SK-N-SH (cell line): ENCODE results near the gene MIOX. TPM values are rescaled to one million over a fixed set of nuclear protein-coding genes. Genes with fewer than 3 reads are reported as not detected.
A peak's percentile ranks its signal among the peaks of the same experiment; 100 is the strongest.

ENCODE experiments used
- CTCF ChIA-PET: fragments of 300-600, 350-600 bp; formaldehyde crosslinking; extraction: SDS; loops from one replicate; lab custom pipeline; 2021; lab: Yijun Ruan, JAX
- POLR2A ChIA-PET: fragments of 350-600 bp; sonication (Branson Sonifier 250); formaldehyde crosslinking; extraction: SDS; loops from one replicate; lab custom pipeline; 2020; ENCODE audit warnings: antibody characterized with exemption, inconsistent platforms; lab: Yijun Ruan, JAX
- DNase-seq: peaks from one replicate; pipeline ENCODE4 v3.0.0; 2012
- H2AFZ ChIP-seq: fragments of 200-600 bp; sonication (generic); 2 replicates; pipeline ENCODE4 v1.8.1; 2016; ENCODE audit warnings: antibody characterized with exemption, mild to moderate bottlenecking, low read depth
- H3F3A ChIP-seq: fragments of 200-600 bp; sonication (generic); replicated peaks from 2 replicates; pipeline ENCODE3; 2016; ENCODE audit warnings: antibody characterized with exemption, mild to moderate bottlenecking; ENCODE audit not compliant: insufficient read depth
- H3K27ac ChIP-seq, 2 experiments: fragments of 200-500 bp in 1 of 2; fragments of 200-600 bp in 1 of 2; sonication (Bioruptor generic) in 1 of 2; sonication (generic), shearing (Covaris generic) in 1 of 2; 2 replicates each; pipeline versions ENCODE4 v1.5.1 to v1.6.1; 2014 to 2016; ENCODE audit warnings: low read depth in 2 of 2, inconsistent platforms in 1 of 2, low read length in 1 of 2, mild to moderate bottlenecking in 1 of 2, mixed read lengths in 1 of 2
- H3K27me3 ChIP-seq: fragments of 200-600 bp; sonication (generic), shearing (Covaris generic); 2 replicates; pipeline ENCODE4 v1.6.1; 2016; ENCODE audit warnings: mixed run types; ENCODE audit not compliant: insufficient read depth
- H3K36me3 ChIP-seq, 2 experiments: fragments of 200-500 bp in 1 of 2; fragments of 200-600 bp in 1 of 2; sonication (Bioruptor generic) in 1 of 2; sonication (generic) in 1 of 2; replicated peaks in 1 of 2; 2 replicates each; pipeline versions ENCODE3 to v1.5.1; 2014 to 2016; ENCODE audit warnings: low read length in 1 of 2, mild to moderate bottlenecking in 1 of 2; ENCODE audit not compliant: insufficient read depth in 2 of 2, control insufficient read depth in 1 of 2
- H3K4me1 ChIP-seq, 2 experiments: fragments of 200-500 bp in 1 of 2; fragments of 200-600 bp in 1 of 2; sonication (Bioruptor generic) in 1 of 2; sonication (generic), shearing (Covaris generic) in 1 of 2; 2 replicates each; pipeline versions ENCODE4 v1.5.1 to v1.6.1; 2014 to 2016; ENCODE audit warnings: low read depth in 1 of 2, low read length in 1 of 2, mixed run types in 1 of 2; ENCODE audit not compliant: insufficient read depth in 2 of 2, control insufficient read depth in 1 of 2
- H3K4me2 ChIP-seq: fragments of 200-600 bp; sonication (generic), shearing (Covaris generic); 2 replicates; pipeline ENCODE4 v1.6.1; 2017; ENCODE audit warnings: mixed run types
- H3K4me3 ChIP-seq, 2 experiments: fragments of 200-500 bp in 1 of 2; fragments of 200-600 bp in 1 of 2; sonication (Bioruptor generic) in 1 of 2; sonication (generic), shearing (Covaris generic) in 1 of 2; 2 replicates each; pipeline versions ENCODE4 v1.5.1 to v1.8.1; 2014 to 2016; ENCODE audit warnings: low read depth in 2 of 2, inconsistent platforms in 1 of 2, low read length in 1 of 2, mild to moderate bottlenecking in 1 of 2, mixed read lengths in 1 of 2, moderate library complexity in 1 of 2
- H3K79me2 ChIP-seq: fragments of 200-600 bp; sonication (generic); 2 replicates; pipeline ENCODE4 v1.8.1; 2017; ENCODE audit warnings: mild to moderate bottlenecking; ENCODE audit not compliant: insufficient read depth
- H3K9ac ChIP-seq: fragments of 200-600 bp; sonication (generic); 2 replicates; pipeline ENCODE4 v1.6.1; 2017; ENCODE audit warnings: mixed run types
- H3K9me2 ChIP-seq: fragments of 200-600 bp; sonication (generic); 2 replicates; pipeline ENCODE4 v1.6.1; 2017; ENCODE audit warnings: mixed run types
- H3K9me3 ChIP-seq: fragments of 200-600 bp; sonication (generic); 2 replicates; pipeline ENCODE4 v1.6.1; 2017; ENCODE audit warnings: mixed run types, mild to moderate bottlenecking, moderate library complexity
- H4K20me1 ChIP-seq: fragments of 200-600 bp; sonication (generic); 2 replicates; pipeline ENCODE4 v1.6.1; 2017; ENCODE audit warnings: mild to moderate bottlenecking, mixed run types; ENCODE audit not compliant: insufficient read depth
- GABPA ChIP-seq: IDR thresholded peaks from 2 replicates; pipeline ENCODE4 v1.4.0; 2012; ENCODE audit warnings: low read depth, mild to moderate bottlenecking
- GATA2 ChIP-seq: sonication (generic); formaldehyde crosslinking; IDR thresholded peaks from 2 replicates; pipeline ENCODE4 v1.5.0; 2020; ENCODE audit warnings: mild to moderate bottlenecking, missing genetic modification reagents
- JUND ChIP-seq: IDR thresholded peaks from 2 replicates; pipeline ENCODE4 v1.4.0; 2012
- MEF2A ChIP-seq: IDR thresholded peaks from 2 replicates; pipeline ENCODE4 v1.4.0; 2012; ENCODE audit warnings: low read depth, borderline replicate concordance
- MXI1 ChIP-seq: IDR thresholded peaks from 2 replicates; pipeline ENCODE4 v1.6.1; 2012; ENCODE audit warnings: mild to moderate bottlenecking, low read depth, low read length, improper control_type of control experiment
- NFIC ChIP-seq: IDR thresholded peaks from 2 replicates; pipeline ENCODE4 v1.4.0; 2012; ENCODE audit warnings: borderline replicate concordance
- NRF1 ChIP-seq: IDR thresholded peaks from 2 replicates; pipeline ENCODE4 v1.6.1; 2012; ENCODE audit warnings: low read depth, mild to moderate bottlenecking, low read length
- PBX3 ChIP-seq: IDR thresholded peaks from 2 replicates; pipeline ENCODE4; 2012
- RAD21 ChIP-seq: IDR thresholded peaks from 2 replicates; pipeline ENCODE4 v1.6.1; 2012; ENCODE audit warnings: mild to moderate bottlenecking, low read length
- RFX5 ChIP-seq: IDR thresholded peaks from 2 replicates; pipeline ENCODE4 v1.6.1; 2012; ENCODE audit warnings: mild to moderate bottlenecking, improper control_type of control experiment, low read length
- RXRA ChIP-seq: IDR thresholded peaks from 2 replicates; pipeline ENCODE4 v1.4.0; 2012; ENCODE audit warnings: low read depth, mild to moderate bottlenecking, borderline replicate concordance
- SIN3A ChIP-seq: IDR thresholded peaks from 2 replicates; pipeline ENCODE4 v1.6.1; 2012; ENCODE audit warnings: low read depth, mild to moderate bottlenecking, low read length, moderate library complexity, borderline replicate concordance
- WGBS: methylation state at CpG from one replicate; pipeline ENCODE4 v1.1.6; 2017; ENCODE audit warnings: low lambda C conversion rate; 5-methylcytosine and 5-hydroxymethylcytosine counted together
- polyA plus RNA-seq, 3 experiments: library from polyadenylated mRNA; depleted of rRNA; stranded (reverse); fragments of >200 nt; gene quantifications; 2 replicates each; pipeline ENCODE4 v1.2.3, GENCODE V29; 2012
- TF ChIP-seq, protein P1 (sequence below): IDR thresholded peaks from 2 replicates; pipeline ENCODE4 v1.6.1; 2012; ENCODE audit warnings: mild to moderate bottlenecking, low read depth, low read length, moderate library complexity
- TF ChIP-seq, protein P2 (sequence below): IDR thresholded peaks from 2 replicates; pipeline ENCODE4 v1.4.0; 2012; ENCODE audit warnings: low read depth, borderline replicate concordance

Gene MIOX
- polyA plus RNA-seq, 1 of the 3 experiments (the other 2 are of a cell fraction): 0.05 TPM

DNA sequence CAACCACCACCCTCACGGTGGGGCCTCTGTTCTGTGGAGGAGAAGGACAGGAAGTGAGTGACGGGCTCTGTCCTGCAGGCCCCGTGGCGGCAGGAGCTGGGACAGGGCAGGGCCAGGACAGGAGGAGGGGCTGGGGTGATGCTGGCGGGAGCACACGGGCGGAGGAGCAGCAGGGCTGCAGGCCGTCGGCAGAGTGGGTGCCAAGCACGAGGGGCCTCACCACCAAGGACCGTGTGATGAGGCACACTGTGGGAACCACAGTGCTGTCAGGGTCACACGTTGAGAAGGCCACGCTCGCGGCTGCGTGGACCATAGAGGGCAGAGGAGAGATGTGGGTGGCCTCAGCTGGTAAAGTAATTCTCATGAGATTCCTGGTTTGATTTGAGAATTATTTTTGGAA lies 30.2 kb downstream of the MIOX start:
- Histone ChIP-seq H2AFZ (no peak overlapping the region), H3K9me2 (no peaks in the 10 kb centered on the region), H3K27me3 (no peaks in the 10 kb centered on the region), H3K4me2 (no peak overlapping the region), H4K20me1 (0 out of 2 replicates have a peak, but pooled peaks cover 4% of the 10 kb centered on the region), H3K36me3 (peaks cover 7 to 33% of the 10 kb centered on the region in 2 experiments), H3K79me2 (peaks cover 49% of the 10 kb centered on the region), H3F3A (no peaks in the 10 kb centered on the region), H3K4me1 (no peaks in the 10 kb centered on the region), H3K9ac (no peak overlapping the region), H3K4me3 (no peak overlapping the region), H3K27ac (no peak overlapping the region), H3K9me3 (no peaks in the 10 kb centered on the region)
- 89% methylated on average over 16 of the region's 16 CpGs for WGBS
- ChIA-PET POLR2A (interaction anchor here (1.6 kb wide), 1 partner anchor 8 kb away, joined by 6 read pairs; no protein-coding TSS in a partner anchor), CTCF (interaction anchor here (1.1 to 3.4 kb wide), 2 partner anchors 9 to 61 kb away, joined by 3 to 18 read pairs; partner anchors contain the start of genes CPT1B and SCO2)
- TF ChIP-seq NRF1: no peak
- no peak for TF ChIP-seq MXI1
- TF ChIP-seq, protein P1, sequence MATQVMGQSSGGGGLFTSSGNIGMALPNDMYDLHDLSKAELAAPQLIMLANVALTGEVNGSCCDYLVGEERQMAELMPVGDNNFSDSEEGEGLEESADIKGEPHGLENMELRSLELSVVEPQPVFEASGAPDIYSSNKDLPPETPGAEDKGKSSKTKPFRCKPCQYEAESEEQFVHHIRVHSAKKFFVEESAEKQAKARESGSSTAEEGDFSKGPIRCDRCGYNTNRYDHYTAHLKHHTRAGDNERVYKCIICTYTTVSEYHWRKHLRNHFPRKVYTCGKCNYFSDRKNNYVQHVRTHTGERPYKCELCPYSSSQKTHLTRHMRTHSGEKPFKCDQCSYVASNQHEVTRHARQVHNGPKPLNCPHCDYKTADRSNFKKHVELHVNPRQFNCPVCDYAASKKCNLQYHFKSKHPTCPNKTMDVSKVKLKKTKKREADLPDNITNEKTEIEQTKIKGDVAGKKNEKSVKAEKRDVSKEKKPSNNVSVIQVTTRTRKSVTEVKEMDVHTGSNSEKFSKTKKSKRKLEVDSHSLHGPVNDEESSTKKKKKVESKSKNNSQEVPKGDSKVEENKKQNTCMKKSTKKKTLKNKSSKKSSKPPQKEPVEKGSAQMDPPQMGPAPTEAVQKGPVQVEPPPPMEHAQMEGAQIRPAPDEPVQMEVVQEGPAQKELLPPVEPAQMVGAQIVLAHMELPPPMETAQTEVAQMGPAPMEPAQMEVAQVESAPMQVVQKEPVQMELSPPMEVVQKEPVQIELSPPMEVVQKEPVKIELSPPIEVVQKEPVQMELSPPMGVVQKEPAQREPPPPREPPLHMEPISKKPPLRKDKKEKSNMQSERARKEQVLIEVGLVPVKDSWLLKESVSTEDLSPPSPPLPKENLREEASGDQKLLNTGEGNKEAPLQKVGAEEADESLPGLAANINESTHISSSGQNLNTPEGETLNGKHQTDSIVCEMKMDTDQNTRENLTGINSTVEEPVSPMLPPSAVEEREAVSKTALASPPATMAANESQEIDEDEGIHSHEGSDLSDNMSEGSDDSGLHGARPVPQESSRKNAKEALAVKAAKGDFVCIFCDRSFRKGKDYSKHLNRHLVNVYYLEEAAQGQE: no peak
- DNase-seq: no peak

GRCh38 chr22:50517495-50518260 lies 31.0 kb downstream of the MIOX start:
- POLR2A ChIA-PET: no interaction called here
- no peaks in the 10 kb centered on the region for H3K4me1 ChIP-seq

GRCh38 chr22:50518606-50519005 lies 31.9 kb downstream of the MIOX start:
- CTCF ChIA-PET: interaction anchor here (1.3 to 1.8 kb wide), 2 partner anchors 21 to 44 kb away, joined by 3 to 6 read pairs; partner anchors contain the start of gene SYCE3
- no peak overlapping the region for H3K9ac ChIP-seq
- 100% methylated on average over 1 of the region's 7 CpGs for WGBS
- peaks cover 0 to under 1% of the 10 kb centered on the region in 2 experiments; a peak in 1 of 4 replicates for H3K4me1 ChIP-seq
- H3K9me2 ChIP-seq: no peaks in the 10 kb centered on the region
- no peak overlapping the region for H3K4me2 ChIP-seq
- no peak overlapping the region for H2AFZ ChIP-seq
- DNase-seq: peak; percentile 14
- H3K27me3 ChIP-seq: no peaks in the 10 kb centered on the region
- no peak overlapping the region for H3K4me3 ChIP-seq
- no peaks in the 10 kb centered on the region for H4K20me1 ChIP-seq
- TF ChIP-seq RFX5 (no peak), NFIC (no peak), GABPA (no peak), GATA2 (CRISPR knock-in tag) (no peak), PBX3 (no peak), JUND (no peak), RAD21 (no peak), MEF2A (no peak), RXRA (no peak)
- TF ChIP-seq, protein P2, sequence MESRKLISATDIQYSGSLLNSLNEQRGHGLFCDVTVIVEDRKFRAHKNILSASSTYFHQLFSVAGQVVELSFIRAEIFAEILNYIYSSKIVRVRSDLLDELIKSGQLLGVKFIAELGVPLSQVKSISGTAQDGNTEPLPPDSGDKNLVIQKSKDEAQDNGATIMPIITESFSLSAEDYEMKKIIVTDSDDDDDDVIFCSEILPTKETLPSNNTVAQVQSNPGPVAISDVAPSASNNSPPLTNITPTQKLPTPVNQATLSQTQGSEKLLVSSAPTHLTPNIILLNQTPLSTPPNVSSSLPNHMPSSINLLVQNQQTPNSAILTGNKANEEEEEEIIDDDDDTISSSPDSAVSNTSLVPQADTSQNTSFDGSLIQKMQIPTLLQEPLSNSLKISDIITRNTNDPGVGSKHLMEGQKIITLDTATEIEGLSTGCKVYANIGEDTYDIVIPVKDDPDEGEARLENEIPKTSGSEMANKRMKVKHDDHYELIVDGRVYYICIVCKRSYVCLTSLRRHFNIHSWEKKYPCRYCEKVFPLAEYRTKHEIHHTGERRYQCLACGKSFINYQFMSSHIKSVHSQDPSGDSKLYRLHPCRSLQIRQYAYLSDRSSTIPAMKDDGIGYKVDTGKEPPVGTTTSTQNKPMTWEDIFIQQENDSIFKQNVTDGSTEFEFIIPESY: no peak
- H3F3A ChIP-seq: no peaks in the 10 kb centered on the region
- no peaks in the 10 kb centered on the region for H3K9me3 ChIP-seq
- H3K79me2 ChIP-seq: peaks cover 41% of the 10 kb centered on the region
- H3K36me3 ChIP-seq: peaks cover 7 to 50% of the 10 kb centered on the region in 2 experiments
- H3K27ac ChIP-seq: no peak overlapping the region
- POLR2A ChIA-PET: no interaction called here

More at GRCh38 chr22:50517495-50518260, 31.0 kb downstream of the MIOX start:
- 90% methylated on average over 18 of the region's 20 CpGs for WGBS
- Histone ChIP-seq H3K4me3 (no peak overlapping the region), H2AFZ (no peak overlapping the region), H3F3A (no peaks in the 10 kb centered on the region), H3K9me3 (no peaks in the 10 kb centered on the region), H3K4me2 (no peak overlapping the region), H3K27ac (no peak overlapping the region), H3K9ac (no peak overlapping the region), H3K27me3 (no peaks in the 10 kb centered on the region), H3K36me3 (peaks cover 7 to 41% of the 10 kb centered on the region in 2 experiments), H3K9me2 (no peaks in the 10 kb centered on the region), H3K79me2 (peaks cover 44% of the 10 kb centered on the region), H4K20me1 (0 out of 2 replicates have a peak, but pooled peaks cover 2% of the 10 kb centered on the region)
- CTCF ChIA-PET: interaction anchor here (1.1 to 3.4 kb wide), 2 partner anchors 8 to 60 kb away, joined by 3 to 18 read pairs; partner anchors contain the start of genes CPT1B and SCO2
- no peak for TF ChIP-seq MEF2A
- no peak for TF ChIP-seq SIN3A
- DNase-seq: peak; percentile 14
